Hepatocyte (in vitro differentiated cells): Measurements from ENCODE around the gene GAS6. TPM values are rescaled to one million over a fixed set of nuclear protein-coding genes. Genes with fewer than 3 reads are reported as not detected.

ENCODE experiments used
- DNase-seq: peaks from one replicate; pipeline ENCODE4 v3.0.0-alpha.2; 2016; ENCODE audit warnings: low spot score
- H2AFZ ChIP-seq: fragments of 200-600 bp; sonication (generic); 2 replicates; pipeline ENCODE4 v1.6.0; 2016; ENCODE audit warnings: antibody characterized with exemption, mild to moderate bottlenecking
- H3K27ac ChIP-seq: fragments of 200-600 bp; sonication (generic); 2 replicates; pipeline ENCODE4 v1.5.1; 2016; ENCODE audit warnings: mild to moderate bottlenecking
- H3K27me3 ChIP-seq: fragments of 200-600 bp; sonication (generic); 2 replicates; pipeline ENCODE4 v1.6.1; 2016
- H3K36me3 ChIP-seq: fragments of 200-600 bp; sonication (generic); replicated peaks from 2 replicates; pipeline ENCODE4 v1.5.1; 2016; ENCODE audit warnings: low read depth; ENCODE audit not compliant: insufficient read depth
- H3K4me1 ChIP-seq: fragments of 200-600 bp; sonication (generic); 2 replicates; pipeline ENCODE4 v1.5.1; 2016; ENCODE audit warnings: mild to moderate bottlenecking, moderate library complexity; ENCODE audit not compliant: insufficient read depth
- H3K4me2 ChIP-seq: fragments of 200-600 bp; sonication (generic); 2 replicates; pipeline ENCODE4 v1.6.0; 2016
- H3K4me3 ChIP-seq: fragments of 200-600 bp; sonication (generic); 2 replicates; pipeline ENCODE4 v1.5.1; 2016; ENCODE audit warnings: mild to moderate bottlenecking
- H3K79me2 ChIP-seq: fragments of 200-600 bp; sonication (generic); 2 replicates; pipeline ENCODE4 v1.6.0; 2017; ENCODE audit warnings: mild to moderate bottlenecking
- H3K9me2 ChIP-seq: fragments of 200-600 bp; sonication (generic); replicated peaks from 2 replicates; pipeline ENCODE4 v1.6.0; 2017; ENCODE audit warnings: mild to moderate bottlenecking; ENCODE audit not compliant: insufficient read depth
- H3K9me3 ChIP-seq: fragments of 200-600 bp; sonication (generic); 2 replicates; pipeline ENCODE4 v1.5.1; 2016; ENCODE audit warnings: low read depth, mild to moderate bottlenecking
- H4K20me1 ChIP-seq: fragments of 200-600 bp; sonication (generic); 2 replicates; pipeline ENCODE4 v1.6.0; 2016; ENCODE audit warnings: mild to moderate bottlenecking; ENCODE audit not compliant: insufficient read depth, poor library complexity, severe bottlenecking
- EZH2 ChIP-seq: fragments of 200-600 bp; sonication (generic); IDR thresholded peaks from 2 replicates; pipeline ENCODE4 v1.6.1; 2016; ENCODE audit warnings: antibody characterized with exemption, mild to moderate bottlenecking, borderline replicate concordance
- EZH2phosphoT487 ChIP-seq: fragments of 200-600 bp; sonication (generic); IDR thresholded peaks from one replicate; pipeline ENCODE4 v1.6.1; 2018; ENCODE audit warnings: antibody characterized with exemption, mild to moderate bottlenecking, low read depth, moderate library complexity; ENCODE audit not compliant: unreplicated experiment, severe bottlenecking
- WGBS: methylation state at CpG from one replicate; pipeline ENCODE4 v1.1.6; 2016; ENCODE audit warnings: low lambda C conversion rate; ENCODE audit errors: missing lambda C conversion rate; 5-methylcytosine and 5-hydroxymethylcytosine counted together
- polyA plus RNA-seq: library from polyadenylated mRNA; unstranded; fragments of >200 nt; fragmentation: Nextera tagmentation; extraction: Ambion mirVana; gene quantifications from 2 replicates; pipeline ENCODE4 v1.2.1, GENCODE V29; 2016
- total RNA-seq: library from RNA; depleted of rRNA; stranded (reverse); fragments of >200 nt; gene quantifications from 2 replicates; pipeline ENCODE4 v1.2.3, GENCODE V29; 2014
- TF ChIP-seq, protein P1 (sequence below): fragments of 200-600 bp; sonication (generic); IDR thresholded peaks from 2 replicates; pipeline ENCODE4 v1.5.1; 2016; ENCODE audit warnings: antibody characterized with exemption, mild to moderate bottlenecking; ENCODE audit not compliant: poor library complexity

Gene GAS6
- total and polyA plus RNA-seq, 2 experiments from 2014 or later: 70.0 to 146 TPM

- Histone ChIP-seq H3K27me3 (no peaks in the 10 kb centered on the region), H3K4me1 (peaks cover 30% of the 10 kb centered on the region), H2AFZ (peak overlapping the region; percentile 84), H3K4me2 (peak overlapping the region; percentile 98), H4K20me1 (no peaks in the 10 kb centered on the region), H3K9me2 (no peaks in the 10 kb centered on the region), H3K4me3 (peak overlapping the region; percentile 57), H3K27ac (peak overlapping the region; percentile 32), H3K36me3 (no peaks in the 10 kb centered on the region), H3K9me3 (no peaks in the 10 kb centered on the region), H3K79me2 (peaks cover 12% of the 10 kb centered on the region)
- TF ChIP-seq EZH2 (no peak), EZH2phosphoT487 (no peak)
- TF ChIP-seq, protein P1, sequence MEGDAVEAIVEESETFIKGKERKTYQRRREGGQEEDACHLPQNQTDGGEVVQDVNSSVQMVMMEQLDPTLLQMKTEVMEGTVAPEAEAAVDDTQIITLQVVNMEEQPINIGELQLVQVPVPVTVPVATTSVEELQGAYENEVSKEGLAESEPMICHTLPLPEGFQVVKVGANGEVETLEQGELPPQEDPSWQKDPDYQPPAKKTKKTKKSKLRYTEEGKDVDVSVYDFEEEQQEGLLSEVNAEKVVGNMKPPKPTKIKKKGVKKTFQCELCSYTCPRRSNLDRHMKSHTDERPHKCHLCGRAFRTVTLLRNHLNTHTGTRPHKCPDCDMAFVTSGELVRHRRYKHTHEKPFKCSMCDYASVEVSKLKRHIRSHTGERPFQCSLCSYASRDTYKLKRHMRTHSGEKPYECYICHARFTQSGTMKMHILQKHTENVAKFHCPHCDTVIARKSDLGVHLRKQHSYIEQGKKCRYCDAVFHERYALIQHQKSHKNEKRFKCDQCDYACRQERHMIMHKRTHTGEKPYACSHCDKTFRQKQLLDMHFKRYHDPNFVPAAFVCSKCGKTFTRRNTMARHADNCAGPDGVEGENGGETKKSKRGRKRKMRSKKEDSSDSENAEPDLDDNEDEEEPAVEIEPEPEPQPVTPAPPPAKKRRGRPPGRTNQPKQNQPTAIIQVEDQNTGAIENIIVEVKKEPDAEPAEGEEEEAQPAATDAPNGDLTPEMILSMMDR: no peak
- 31% methylated on average over 10 of the region's 10 CpGs for WGBS
- DNase-seq: no peak
Observed at GRCh38 chr13:113864273-113864890, 506 bp upstream of the GAS6 start.

GRCh38 chr13:113862931-113863523 is 849 bp downstream of the GAS6 start:
- Histone ChIP-seq H3K79me2 (peaks cover 26% of the 10 kb centered on the region), H3K9me2 (no peaks in the 10 kb centered on the region), H3K4me2 (peak overlapping the region; percentile 98), H3K4me1 (peaks cover 33% of the 10 kb centered on the region), H2AFZ (peak overlapping the region; percentile 77), H4K20me1 (no peaks in the 10 kb centered on the region), H3K36me3 (no peaks in the 10 kb centered on the region), H3K9me3 (no peaks in the 10 kb centered on the region), H3K27me3 (no peaks in the 10 kb centered on the region), H3K27ac (peak overlapping the region; percentile 71), H3K4me3 (peak overlapping the region; percentile 57)
- WGBS: 5% methylated on average over 31 of the region's 60 CpGs
- peak; percentile 63 for DNase-seq
- TF ChIP-seq, protein P1: no peak
- no peak for TF ChIP-seq EZH2phosphoT487
- no peak for TF ChIP-seq EZH2

- Histone ChIP-seq H3K79me2 (peaks cover 32% of the 10 kb centered on the region), H4K20me1 (no peaks in the 10 kb centered on the region), H3K4me3 (peak overlapping the region; percentile 57), H3K9me2 (no peaks in the 10 kb centered on the region), H3K27me3 (no peaks in the 10 kb centered on the region), H3K27ac (peak overlapping the region; percentile 71), H3K4me2 (peak overlapping the region; percentile 98), H3K9me3 (no peaks in the 10 kb centered on the region), H3K36me3 (no peaks in the 10 kb centered on the region), H3K4me1 (peaks cover 33% of the 10 kb centered on the region), H2AFZ (peak overlapping the region; percentile 77)
- DNase-seq: no peak
- WGBS: 70% methylated on average over 31 of the region's 31 CpGs
- TF ChIP-seq EZH2phosphoT487 (no peak), EZH2 (no peak)
- TF ChIP-seq, protein P1: no peak
Observed at GRCh38 chr13:113862191-113862930, 1.5 kb downstream of the GAS6 start.
